GM21390 (cell line): Measurements from ENCODE around the gene DGAT2.

Experiments used
- ATAC-seq: cut with Tn5 transposase; IDR thresholded peaks from one replicate; pipeline ENCODE4 v1.9.1; 2021; ENCODE audit not compliant: unreplicated experiment

The DGAT2 gene

GRCh38 chr11:75823415-75823814 lies 54.8 kb downstream of the DGAT2 start:
- no peak for ATAC-seq

GRCh38 chr11:75823946-75824345 lies 55.4 kb downstream of the DGAT2 start:
- no peak for ATAC-seq

GRCh38 chr11:75826461-75827230 lies 58.1 kb downstream of the DGAT2 start:
- no peak for ATAC-seq

GRCh38 chr11:75827562-75827961 lies 59.0 kb downstream of the DGAT2 start:
- no peak for ATAC-seq

GRCh38 chr11:75831915-75832502 lies 63.4 kb downstream of the DGAT2 start:
- no peak for ATAC-seq

GRCh38 chr11:75834728-75835127 lies 66.2 kb downstream of the DGAT2 start:
- no peak for ATAC-seq

- no peak for ATAC-seq
These were observed 67.8 kb downstream of the DGAT2 start for GRCh38 chr11:75836417-75836816.

GRCh38 chr11:75839851-75840250 lies 71.3 kb downstream of the DGAT2 start:
- ATAC-seq: no peak

GRCh38 chr11:75840522-75840921 lies 71.9 kb downstream of the DGAT2 start:
- no peak for ATAC-seq

GRCh38 chr11:75841739-75842138 lies 73.2 kb downstream of the DGAT2 start:
- no peak for ATAC-seq

GRCh38 chr11:75845324-75845723 lies 76.7 kb downstream of the DGAT2 start:
- no peak for ATAC-seq

GRCh38 chr11:75849894-75850293 lies 81.3 kb downstream of the DGAT2 start:
- no peak for ATAC-seq

- ATAC-seq: no peak
These were observed 82.2 kb downstream of the DGAT2 start for GRCh38 chr11:75850787-75851186.
